Keratinocyte (primary cell): ENCODE data around the gene DDX49. TPM values are rescaled to one million over a fixed set of nuclear protein-coding genes. Genes with fewer than 3 reads are reported as not detected.

ENCODE experiments used
- DNase-seq: peaks from one replicate; pipeline ENCODE4 v3.0.0-alpha.2; 2011; ENCODE audit warnings: low read depth, missing footprints, low spot score
- FAIRE-seq: peaks from 2 replicates; lab custom pipeline; 2011; peaks lifted over from hg19 to GRCh38; lab: Jason Lieb, UNC
- H2AFZ ChIP-seq: 2 replicates; pipeline ENCODE4 v1.6.0; 2012; ENCODE audit warnings: low read length, control low read depth, inconsistent platforms; ENCODE audit not compliant: control insufficient read depth
- H3K27ac ChIP-seq: 2 replicates; pipeline ENCODE4 v1.5.1; 2011; ENCODE audit warnings: low read length; ENCODE audit not compliant: control insufficient read depth, insufficient read depth
- H3K27me3 ChIP-seq: 3 replicates; pipeline ENCODE4 v1.6.0; 2011; ENCODE audit warnings: low read length; ENCODE audit not compliant: control insufficient read depth, insufficient read depth; ENCODE audit errors: extremely low read depth
- H3K36me3 ChIP-seq, 2 experiments: 2 replicates in 1 of 2; 3 replicates in 1 of 2; pipeline ENCODE4 v1.5.1; 2011; ENCODE audit warnings: low read length in 2 of 2, mild to moderate bottlenecking in 1 of 2; ENCODE audit not compliant: control insufficient read depth in 2 of 2, insufficient read depth in 2 of 2; ENCODE audit errors: extremely low read depth in 1 of 2
- H3K4me1 ChIP-seq: 3 replicates; pipeline ENCODE4 v1.5.1; 2011; ENCODE audit warnings: low read length; ENCODE audit not compliant: control insufficient read depth, insufficient read depth; ENCODE audit errors: extremely low read depth
- H3K4me2 ChIP-seq: 3 replicates; pipeline ENCODE4 v1.6.0; 2011; ENCODE audit warnings: low read depth, low read length; ENCODE audit not compliant: control insufficient read depth, insufficient read depth; ENCODE audit errors: extremely low read depth
- H3K4me3 ChIP-seq, 3 experiments: fragments of 200-600 bp in 1 of 3; sonication (generic) in 1 of 3; 2 replicates in 2 of 3; 3 replicates in 1 of 3; pipeline ENCODE4 v1.5.1; 2011 to 2016; ENCODE audit warnings: low read length in 3 of 3, mild to moderate bottlenecking in 3 of 3, control low read depth in 2 of 3, inconsistent platforms in 1 of 3, low read depth in 1 of 3, mixed read lengths in 1 of 3, mixed run types in 1 of 3, moderate library complexity in 1 of 3; ENCODE audit not compliant: control insufficient read depth in 2 of 3, insufficient read depth in 2 of 3; ENCODE audit errors: extremely low read depth in 1 of 3
- H3K79me2 ChIP-seq: 2 replicates; pipeline ENCODE4 v1.6.0; 2012; ENCODE audit warnings: low read length; ENCODE audit not compliant: control insufficient read depth, insufficient read depth
- H3K9ac ChIP-seq: 3 replicates; pipeline ENCODE4 v1.6.0; 2011; ENCODE audit warnings: low read length; ENCODE audit not compliant: control insufficient read depth, insufficient read depth; ENCODE audit errors: extremely low read depth
- H3K9me1 ChIP-seq: 3 replicates; pipeline ENCODE4 v1.6.0; 2011; ENCODE audit warnings: low read length; ENCODE audit not compliant: control insufficient read depth, insufficient read depth; ENCODE audit errors: extremely low read depth
- H3K9me3 ChIP-seq: 2 replicates; pipeline ENCODE4 v1.5.1; 2012; ENCODE audit warnings: low read depth, low read length; ENCODE audit not compliant: control insufficient read depth
- H4K20me1 ChIP-seq: 3 replicates; pipeline ENCODE4 v1.6.0; 2011; ENCODE audit warnings: low read length; ENCODE audit not compliant: control insufficient read depth, insufficient read depth; ENCODE audit errors: extremely low read depth
- EZH2 ChIP-seq: IDR thresholded peaks from one replicate; pipeline ENCODE4 v1.6.1; 2012; ENCODE audit warnings: inconsistent platforms, mild to moderate bottlenecking, low read length, moderate library complexity
- dilution Hi-C: fragments of 300-500 bp; cut with MboI; formaldehyde crosslinking; loops from one replicate; pipeline ENCODE4 v1.7.0; 2020; ENCODE audit warnings: low sequenced_read_pairs; ENCODE audit not compliant: extremely low pct_ligation_motif_present
- polyA plus RNA-seq, 5 experiments: library from polyadenylated mRNA; depleted of rRNA in 3 of 5; stranded (reverse) in 3 of 5; stranded (forward) in 1 of 5; unstranded in 1 of 5; fragments of >200 nt; gene quantifications; 1 replicate in 1 of 5; 2 replicates in 3 of 5; 3 replicates in 1 of 5; pipeline versions ENCODE4 v1.2.1 to v1.2.3, GENCODE V29; 2011 to 2012; ENCODE audit warnings: missing spikeins in 2 of 5, low read depth in 1 of 5, low replicate concordance in 1 of 5
- TF ChIP-seq, protein P1 (sequence below), 3 experiments: IDR thresholded peaks in 1 of 3; conservative IDR thresholded peaks in 1 of 3; optimal IDR thresholded peaks in 1 of 3; 2 replicates in 2 of 3; 3 replicates in 1 of 3; pipeline versions ENCODE3 to v1.5.1; 2011; ENCODE audit warnings: low read length in 3 of 3, mild to moderate bottlenecking in 3 of 3, moderate library complexity in 2 of 3, control low read depth in 1 of 3, inconsistent platforms in 1 of 3; ENCODE audit not compliant: insufficient read depth in 2 of 3; ENCODE audit errors: extremely low read depth in 1 of 3

DDX49 gene
- polyA plus RNA-seq, 1 donor (not counting 4 experiments of a cell fraction or from before 2014, with no cell fraction given), result 39.2 TPM

DNA sequence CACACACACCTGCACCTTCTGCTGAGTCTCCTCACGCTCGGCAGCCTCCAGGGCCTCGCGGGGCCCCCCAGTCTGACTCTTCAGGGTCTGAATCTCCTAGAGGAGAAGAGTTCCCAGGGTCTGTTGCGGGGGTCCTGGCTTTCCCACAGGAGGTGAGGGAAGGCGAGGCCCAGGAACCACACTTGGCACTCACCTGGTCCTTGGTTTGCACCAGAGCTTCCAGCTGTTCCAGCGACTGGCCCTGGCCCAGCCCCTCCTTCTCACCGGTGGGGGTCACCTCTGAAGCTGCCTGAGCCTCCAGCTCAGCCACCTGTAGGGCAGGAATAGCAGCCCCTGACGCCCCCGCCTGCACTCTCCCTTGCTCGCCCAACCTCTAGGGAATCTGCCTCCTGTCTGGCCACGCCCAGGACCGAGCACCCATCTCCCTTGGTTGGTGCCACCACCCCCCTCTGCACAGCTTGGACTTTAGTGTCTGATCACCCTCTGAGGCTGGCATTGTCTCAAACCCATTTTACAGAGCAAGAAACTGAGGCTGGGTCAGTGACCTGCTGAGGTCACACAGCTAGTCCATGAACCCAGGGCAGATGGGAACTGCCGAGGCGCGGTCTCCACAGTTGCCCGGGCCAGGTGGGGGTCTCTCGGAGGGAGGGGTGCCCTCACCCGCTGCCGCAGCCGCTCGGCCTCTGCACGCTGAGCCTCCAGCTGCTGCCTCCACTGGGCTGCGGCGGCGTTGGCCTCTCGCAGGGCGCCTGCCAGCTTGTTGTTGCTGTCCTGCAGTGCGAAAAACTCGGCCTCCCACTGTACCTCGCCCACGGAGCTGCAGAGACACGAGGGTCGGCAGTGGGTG, 12.0 kb downstream of the DDX49 start:
- TF ChIP-seq EZH2, result no peak
- TF ChIP-seq, protein P1, sequence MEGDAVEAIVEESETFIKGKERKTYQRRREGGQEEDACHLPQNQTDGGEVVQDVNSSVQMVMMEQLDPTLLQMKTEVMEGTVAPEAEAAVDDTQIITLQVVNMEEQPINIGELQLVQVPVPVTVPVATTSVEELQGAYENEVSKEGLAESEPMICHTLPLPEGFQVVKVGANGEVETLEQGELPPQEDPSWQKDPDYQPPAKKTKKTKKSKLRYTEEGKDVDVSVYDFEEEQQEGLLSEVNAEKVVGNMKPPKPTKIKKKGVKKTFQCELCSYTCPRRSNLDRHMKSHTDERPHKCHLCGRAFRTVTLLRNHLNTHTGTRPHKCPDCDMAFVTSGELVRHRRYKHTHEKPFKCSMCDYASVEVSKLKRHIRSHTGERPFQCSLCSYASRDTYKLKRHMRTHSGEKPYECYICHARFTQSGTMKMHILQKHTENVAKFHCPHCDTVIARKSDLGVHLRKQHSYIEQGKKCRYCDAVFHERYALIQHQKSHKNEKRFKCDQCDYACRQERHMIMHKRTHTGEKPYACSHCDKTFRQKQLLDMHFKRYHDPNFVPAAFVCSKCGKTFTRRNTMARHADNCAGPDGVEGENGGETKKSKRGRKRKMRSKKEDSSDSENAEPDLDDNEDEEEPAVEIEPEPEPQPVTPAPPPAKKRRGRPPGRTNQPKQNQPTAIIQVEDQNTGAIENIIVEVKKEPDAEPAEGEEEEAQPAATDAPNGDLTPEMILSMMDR (optimal IDR thresholded peaks at IDR 0.05 in 1 of 3, IDR thresholded peaks at IDR 0.05 in 1 of 3, conservative IDR thresholded peaks at IDR 0.05 in 1 of 3; ENCODE audit: extremely low read depth in 1 of 3, insufficient read depth in 2 of 3, low read length in 3 of 3), result no peak
- dilution Hi-C loops, result no loop called here
- peaks cover 10% of the 10 kb centered on the region for H4K20me1 ChIP-seq
- no peaks in the 10 kb centered on the region for H3K9me1 ChIP-seq
- H3K4me3 ChIP-seq, result no peak overlapping the region
- no peak overlapping the region for H3K9ac ChIP-seq
- FAIRE-seq (no peak), DNase-seq (no peak)
- H3K9me3 ChIP-seq, result no peaks in the 10 kb centered on the region
- H2AFZ ChIP-seq, result no peak overlapping the region
- H3K27ac ChIP-seq, result no peak overlapping the region
- no peaks in the 10 kb centered on the region for H3K27me3 ChIP-seq
- peaks cover 12% of the 10 kb centered on the region for H3K4me1 ChIP-seq
- no peak overlapping the region for H3K4me2 ChIP-seq
- H3K79me2 ChIP-seq, result peaks cover 18% of the 10 kb centered on the region
- peaks cover 46 to 51% of the 10 kb centered on the region in 2 experiments for H3K36me3 ChIP-seq

DNA sequence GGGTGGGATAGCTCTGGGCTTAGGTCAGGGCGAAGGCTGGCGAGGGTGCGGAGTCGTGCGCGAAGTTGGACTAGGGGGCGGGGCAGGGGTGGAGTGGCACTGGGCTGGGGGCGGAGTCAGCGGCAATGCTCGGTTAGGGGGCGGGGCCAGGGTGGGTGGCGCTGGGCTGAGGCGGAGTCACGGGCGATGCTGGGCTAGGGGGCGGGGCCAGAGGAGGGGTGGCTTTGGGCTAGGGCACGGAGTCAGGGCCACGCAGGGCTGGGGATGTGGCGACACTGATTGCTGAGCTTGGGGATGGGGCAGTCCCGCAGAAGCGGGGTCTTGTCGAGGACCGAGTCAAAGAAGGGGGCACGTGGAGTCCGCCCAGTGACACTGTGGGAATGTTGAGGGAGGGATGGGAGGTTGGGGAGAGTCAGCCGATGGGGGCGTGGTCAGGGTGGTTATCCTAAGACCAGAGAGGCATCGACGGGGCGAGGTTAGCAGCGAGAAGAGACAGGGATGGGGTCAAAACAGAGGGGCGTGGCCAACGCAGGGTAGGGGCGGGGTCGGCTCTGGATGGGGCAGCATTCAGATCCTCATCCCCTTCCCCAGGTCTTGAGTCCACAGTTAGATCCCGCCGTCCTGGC, 12.8 kb downstream of the DDX49 start:
- peaks cover 45 to 48% of the 10 kb centered on the region in 2 experiments for H3K36me3 ChIP-seq
- dilution Hi-C loops, result no loop called here
- no peak for DNase-seq
- no peak overlapping the region for H3K9ac ChIP-seq
- no peak overlapping the region for H3K4me2 ChIP-seq
- H3K27ac ChIP-seq, result no peak overlapping the region
- H3K4me3 ChIP-seq, result no peak overlapping the region
- no peaks in the 10 kb centered on the region for H3K9me1 ChIP-seq
- FAIRE-seq, result no peak
- no peaks in the 10 kb centered on the region for H3K9me3 ChIP-seq
- TF ChIP-seq, protein P1 (optimal IDR thresholded peaks at IDR 0.05 in 1 of 3, IDR thresholded peaks at IDR 0.05 in 1 of 3, conservative IDR thresholded peaks at IDR 0.05 in 1 of 3; ENCODE audit: extremely low read depth in 1 of 3, insufficient read depth in 2 of 3, low read length in 3 of 3), result no peak
- TF ChIP-seq EZH2, result no peak
- no peak overlapping the region for H2AFZ ChIP-seq
- no peaks in the 10 kb centered on the region for H3K27me3 ChIP-seq
- H3K4me1 ChIP-seq, result peaks cover 12% of the 10 kb centered on the region
- H4K20me1 ChIP-seq, result peaks cover 8% of the 10 kb centered on the region
- H3K79me2 ChIP-seq, result peaks cover 18% of the 10 kb centered on the region
